ENCODE data around the gene ARID4B. TPM values are rescaled to one million over a fixed set of nuclear protein-coding genes. Genes with fewer than 3 reads are reported as not detected.

The ARID4B gene
- total RNA-seq, 1 experiment from 2014 or later: 34.0 TPM

- DNase-seq: no peak
- Histone ChIP-seq H4K91ac (ENCODE audit: insufficient read length, low read depth, low read length) (no peak overlapping the region), H4K5ac (ENCODE audit: insufficient read length, low read depth, low read length) (no peak overlapping the region), H2BK15ac (ENCODE audit: low read depth, low read length) (no peak overlapping the region), H3K23me2 (ENCODE audit: insufficient read length, low read depth, low read length, poor library complexity, severe bottlenecking) (no peaks in the 10 kb centered on the region), H3K4me2 (ENCODE audit: insufficient read depth, insufficient read length, low read length) (peak overlapping the region; percentile 11), H2BK12ac (ENCODE audit: insufficient read length, low read depth, low read length) (no peak overlapping the region), H3K4me1 (ENCODE audit: insufficient read depth, low read length) (peaks cover 2% of the 10 kb centered on the region; the same call in 1 of the 2 replicates), H3T11ph (ENCODE audit: low read length) (no peak overlapping the region), H3K18ac (ENCODE audit: insufficient read length, low read depth, low read length) (no peak overlapping the region), H3K27ac (ENCODE audit: insufficient read length, low read depth, low read length) (no peak overlapping the region), H3K56ac (ENCODE audit: insufficient read length, low read depth, low read length) (no peak overlapping the region), H3K79me2 (ENCODE audit: insufficient read depth, low read length) (peaks cover 27% of the 10 kb centered on the region; the same call in 1 of the 2 replicates), H4K8ac (replicated peaks; ENCODE audit: insufficient read length, low read depth, low read length) (no peak overlapping the region), H2AK5ac (ENCODE audit: insufficient read length, low read length) (no peak overlapping the region), H3K9ac (ENCODE audit: extremely low read depth, insufficient read length, low read length) (no peak overlapping the region), H2BK20ac (ENCODE audit: low read depth, low read length, poor library complexity, severe bottlenecking) (no peak overlapping the region), H4K20me1 (ENCODE audit: control insufficient read depth, insufficient read depth, insufficient read length) (no peaks in the 10 kb centered on the region), H3K23ac (ENCODE audit: insufficient read length, low read depth, low read length) (no peak overlapping the region), H3K27me3 (ENCODE audit: insufficient read depth, low read length) (no peaks in the 10 kb centered on the region), H3K4ac (ENCODE audit: low read depth, low read length) (no peak overlapping the region), H2BK120ac (ENCODE audit: low read depth, low read length, poor library complexity, severe bottlenecking) (no peak overlapping the region), H3K79me1 (ENCODE audit: insufficient read depth, low read depth, low read length, poor library complexity, severe bottlenecking) (peaks cover 4% of the 10 kb centered on the region), H2AFZ (ENCODE audit: low read length) (no peak overlapping the region), H3K14ac (ENCODE audit: insufficient read depth, low read length) (no peak overlapping the region), H3K9me3 (ENCODE audit: control insufficient read depth, low read depth, low read length) (no peaks in the 10 kb centered on the region), H2BK5ac (ENCODE audit: insufficient read length, low read length) (no peak overlapping the region)
- TF ChIP-seq CTCF (conservative IDR thresholded peaks at IDR 0.05): no peak
- H3K27me3 Mint-ChIP-seq (ENCODE audit: low read depth): no peaks in the 10 kb centered on the region
- no CpG with 5 or more reads among the region's 5 CpGs for WGBS (ENCODE audit: extremely low coverage, insufficient read length, low lambda C conversion rate)
- peak overlapping the region; percentile 14 to 62; a peak in 4 of 5 replicates for H3K4me3 Mint-ChIP-seq
- peaks cover 45 to 59% of the 10 kb centered on the region in 2 experiments for H3K4me1 Mint-ChIP-seq
- peak overlapping the region; percentile 62 to 87 (median 74); a peak in 4 of 7 replicates for H3K27ac Mint-ChIP-seq
- H3K36me3 Mint-ChIP-seq (ENCODE audit: insufficient read depth in 1 of 3, low read depth in 3 of 3): no peaks in the 10 kb centered on the region; a peak in 2 of 7 replicates
- no peaks in the 10 kb centered on the region for H3K9me3 Mint-ChIP-seq
Observed at GRCh38 chr1:235278915-235279292, 49.1 kb downstream of the ARID4B start.

Data from H9 (cell line).